NK-92 treated with Interleukin-12 subunit alpha and Interleukin-12 subunit beta, amount 100 ng/mL, for 24 hours (cell line): ENCODE measurements around the gene UBE2J2.
A peak's percentile ranks its signal among the peaks of the same experiment; 100 is the strongest.

Source experiments
- DNase-seq: peaks from one replicate; lab custom pipeline; 2025; lab: John Stamatoyannopoulos, UW

Gene UBE2J2

DNA sequence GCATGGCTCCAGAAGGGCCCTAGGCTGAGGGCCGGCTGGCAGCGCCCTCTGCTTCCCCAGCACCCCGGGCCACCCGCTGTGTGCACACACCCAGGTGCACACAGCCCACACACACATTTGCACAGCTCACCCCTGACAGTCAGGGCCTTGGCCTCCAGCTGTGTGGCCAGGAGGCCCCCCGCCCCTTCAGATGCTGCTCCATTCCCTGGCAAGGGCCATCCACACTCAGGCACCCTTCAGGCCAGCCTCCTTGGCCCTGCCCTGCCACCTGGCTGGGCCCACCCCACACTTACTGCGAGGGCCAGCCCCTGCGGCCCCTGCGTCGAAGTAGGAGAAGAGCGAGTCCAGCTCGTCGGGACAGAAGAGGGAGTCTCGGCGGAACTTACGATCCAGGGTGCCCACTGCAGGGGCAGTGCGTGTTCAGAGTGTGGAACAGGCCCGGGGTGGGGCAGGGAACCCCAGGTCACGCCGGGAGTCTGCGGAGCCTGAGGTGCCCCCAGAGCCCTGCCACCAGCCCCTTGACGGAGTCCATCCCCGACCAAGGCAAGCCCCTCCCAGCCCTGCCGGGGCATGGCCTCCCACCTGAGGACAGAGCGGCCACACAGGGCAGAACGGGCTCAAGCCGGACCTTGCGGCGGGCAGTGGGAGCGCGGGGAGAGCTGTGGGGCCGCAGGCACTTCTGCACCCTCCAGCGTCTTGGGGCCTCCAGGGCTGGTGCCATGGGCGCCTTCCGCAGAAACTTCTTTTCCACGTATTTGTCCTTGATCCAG lies 21.7 kb upstream of the UBE2J2 start:
- no peak for DNase-seq

DNA sequence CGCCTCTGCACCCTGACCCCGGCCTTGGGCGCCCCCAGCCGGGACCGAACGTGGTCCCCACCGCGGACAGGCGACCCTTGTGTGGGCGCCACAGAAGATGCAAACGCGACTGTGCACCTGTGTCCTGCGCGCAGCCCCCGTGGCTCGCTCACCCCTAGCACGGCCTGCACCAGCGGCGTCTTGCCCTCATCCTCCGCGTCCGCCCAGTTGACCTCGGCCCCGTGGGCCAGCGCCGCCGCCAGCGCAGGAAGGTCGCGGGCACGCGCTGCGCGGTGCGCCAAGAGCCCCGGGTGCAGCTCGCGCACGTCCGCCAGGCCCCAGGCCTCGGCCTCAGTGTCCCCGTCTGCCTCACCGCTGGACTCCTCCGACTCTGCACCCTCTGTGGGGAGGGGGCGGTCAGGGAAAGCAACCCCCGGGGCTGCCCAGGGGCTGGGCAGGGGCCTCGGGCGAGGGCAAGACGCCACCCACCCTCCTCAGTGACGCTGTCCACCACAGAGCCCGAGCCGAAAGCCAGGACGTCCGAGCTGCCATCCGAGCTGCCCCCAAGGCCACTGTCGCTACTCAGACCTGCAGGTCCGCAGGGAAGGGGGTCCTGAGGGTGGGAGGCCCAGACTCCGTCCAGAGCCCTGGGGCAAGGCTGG lies 20.7 kb upstream of the UBE2J2 start:
- DNase-seq: no peak

DNA sequence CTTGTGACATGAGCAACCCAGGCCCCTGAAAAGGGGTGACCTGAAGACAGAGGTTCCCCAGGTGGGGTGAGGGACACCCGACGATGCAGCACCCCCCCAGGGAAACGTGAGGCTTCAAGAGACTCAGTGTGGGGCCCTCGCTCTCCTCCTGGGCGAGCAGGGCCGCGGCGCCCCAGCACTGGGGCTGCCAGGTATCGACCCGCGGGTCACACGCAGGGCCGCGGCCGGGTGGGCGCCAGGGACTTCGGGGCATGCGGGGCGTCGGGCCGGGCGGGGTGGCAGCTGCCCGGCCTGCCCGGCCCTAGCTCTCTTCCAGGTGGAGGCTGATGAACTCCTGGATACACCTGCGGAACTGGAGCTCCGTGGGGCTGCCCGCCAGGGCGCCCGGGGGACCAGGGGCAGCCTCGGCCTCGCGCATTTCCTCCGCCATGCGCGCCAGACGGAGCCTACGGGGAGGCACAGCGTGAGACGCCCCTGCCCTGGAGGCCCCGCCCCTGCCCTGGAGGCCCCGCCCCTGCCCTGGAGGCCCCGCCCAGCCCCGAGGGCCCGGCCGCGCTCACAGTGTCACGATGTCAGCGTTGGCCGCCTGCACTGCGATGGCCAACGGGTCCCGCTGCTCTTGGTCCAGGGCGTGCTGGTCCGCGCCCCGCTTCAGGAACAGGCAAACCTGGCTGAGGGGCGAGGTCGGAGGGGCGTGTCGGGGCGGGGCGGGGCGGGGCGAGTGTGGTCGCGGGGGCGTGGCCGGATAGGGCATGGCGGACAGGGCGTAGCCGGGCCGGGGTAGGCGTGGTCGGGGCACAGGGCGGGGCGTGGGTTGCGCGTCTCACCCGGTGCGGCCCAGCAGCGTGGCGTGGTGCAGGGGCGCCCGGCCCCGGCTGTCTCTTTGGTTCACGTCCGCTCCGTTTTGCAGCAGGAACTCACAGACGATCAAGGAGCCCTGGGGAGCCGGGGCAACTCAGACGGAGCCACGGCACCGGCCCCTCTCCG lies 19.9 kb upstream of the UBE2J2 start:
- DNase-seq: no peak

DNA sequence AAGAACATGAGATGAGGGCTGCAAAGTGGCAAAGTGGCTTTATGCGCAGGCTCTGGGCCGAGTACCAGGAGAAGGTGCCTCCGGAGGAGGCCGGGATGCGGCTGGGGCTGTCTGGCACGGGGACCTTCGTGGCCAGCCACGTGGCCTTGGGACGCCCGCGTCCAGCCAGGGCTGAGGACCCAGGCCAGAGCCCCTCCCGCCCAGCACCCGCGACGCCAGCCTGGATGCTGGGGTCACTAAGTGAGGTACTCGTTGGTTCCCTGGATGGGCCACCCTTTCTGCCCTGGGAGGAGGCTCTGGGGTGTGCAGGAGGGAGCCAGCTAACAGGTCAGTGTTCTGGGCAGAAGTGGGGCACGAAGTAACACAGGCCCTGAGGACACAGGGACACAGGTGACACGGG lies 19.2 kb upstream of the UBE2J2 start:
- DNase-seq: no peak

DNA sequence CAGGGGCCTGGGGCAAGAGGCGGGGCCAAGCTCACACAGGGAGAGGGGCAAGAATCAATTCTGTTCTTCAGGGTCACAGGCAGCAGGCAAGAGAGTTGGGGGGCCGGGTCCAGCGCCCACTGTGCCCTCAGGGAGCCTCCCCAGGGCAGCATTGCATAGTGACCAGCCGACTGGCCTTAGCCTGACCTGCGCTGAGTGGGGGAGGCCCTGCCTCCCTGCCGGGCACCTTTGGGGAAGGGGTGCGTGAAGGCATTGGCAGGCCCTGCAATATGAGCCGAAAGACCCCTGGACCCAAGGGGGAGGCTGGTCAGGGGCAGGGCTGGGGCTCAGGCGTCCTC lies 18.8 kb upstream of the UBE2J2 start:
- no peak for DNase-seq

DNA sequence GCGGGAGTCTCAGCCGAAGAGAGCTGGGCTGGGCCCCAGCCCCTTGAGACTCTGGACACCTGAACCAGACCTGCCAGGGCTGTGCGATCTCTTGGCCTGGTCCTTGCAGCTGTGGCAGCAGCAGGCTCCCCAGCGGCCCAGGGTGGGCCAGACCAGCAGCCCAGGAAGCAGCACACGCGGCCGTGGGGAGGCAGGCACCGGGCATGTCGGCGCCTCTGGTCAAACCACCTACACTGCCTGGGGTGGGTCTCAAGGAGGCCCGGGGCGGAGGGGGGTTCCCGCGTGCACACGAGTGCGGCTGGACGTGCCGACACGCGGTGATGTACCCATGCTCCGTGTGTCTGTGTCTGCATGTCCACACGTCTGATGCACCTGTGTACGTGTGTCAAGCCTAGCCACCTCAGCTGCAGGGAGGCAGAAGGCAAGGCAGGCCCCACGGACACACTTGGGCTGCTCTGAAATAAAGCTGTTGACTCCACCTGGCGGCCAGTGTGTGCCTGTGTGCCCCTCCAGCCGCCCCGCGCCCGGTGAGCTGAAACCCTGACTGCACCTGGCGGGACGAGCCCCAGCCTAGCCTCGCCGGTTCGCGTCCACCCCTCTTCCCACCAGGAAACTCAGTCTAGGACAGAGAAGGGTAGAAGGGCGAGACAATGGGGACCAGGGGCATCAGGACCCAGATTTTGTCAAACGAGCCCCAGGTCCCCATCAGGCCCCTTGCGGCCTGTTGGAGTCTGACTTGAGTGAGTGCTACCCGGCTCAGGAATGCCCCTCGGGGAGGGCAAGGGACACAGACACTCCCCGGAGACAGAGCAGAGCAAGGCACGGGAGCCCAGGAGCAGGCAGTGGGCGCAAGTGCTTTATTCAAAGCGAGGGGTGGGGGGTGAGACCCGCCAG lies 18.1 kb upstream of the UBE2J2 start:
- DNase-seq: no peak

DNA sequence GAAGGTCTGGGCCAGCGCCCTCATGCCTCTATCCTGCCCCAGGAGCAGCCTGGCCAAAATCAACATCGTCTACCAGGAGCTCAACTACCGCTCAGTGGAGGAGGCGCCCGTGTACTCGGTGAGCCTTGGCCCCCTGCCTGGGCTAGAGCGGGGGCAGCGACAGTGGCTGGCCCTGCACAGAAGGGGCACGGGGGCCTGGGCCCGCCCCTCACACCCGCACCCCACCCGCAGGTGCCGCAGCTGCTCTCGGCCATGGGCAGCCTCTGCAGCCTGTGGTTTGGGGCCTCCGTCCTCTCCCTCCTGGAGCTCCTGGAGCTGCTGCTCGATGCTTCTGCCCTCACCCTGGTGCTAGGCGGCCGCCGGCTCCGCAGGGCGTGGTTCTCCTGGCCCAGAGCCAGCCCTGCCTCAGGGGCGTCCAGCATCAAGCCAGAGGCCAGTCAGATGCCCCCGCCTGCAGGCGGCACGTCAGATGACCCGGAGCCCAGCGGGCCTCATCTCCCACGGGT lies 17.4 kb upstream of the UBE2J2 start:
- DNase-seq: no peak

DNA sequence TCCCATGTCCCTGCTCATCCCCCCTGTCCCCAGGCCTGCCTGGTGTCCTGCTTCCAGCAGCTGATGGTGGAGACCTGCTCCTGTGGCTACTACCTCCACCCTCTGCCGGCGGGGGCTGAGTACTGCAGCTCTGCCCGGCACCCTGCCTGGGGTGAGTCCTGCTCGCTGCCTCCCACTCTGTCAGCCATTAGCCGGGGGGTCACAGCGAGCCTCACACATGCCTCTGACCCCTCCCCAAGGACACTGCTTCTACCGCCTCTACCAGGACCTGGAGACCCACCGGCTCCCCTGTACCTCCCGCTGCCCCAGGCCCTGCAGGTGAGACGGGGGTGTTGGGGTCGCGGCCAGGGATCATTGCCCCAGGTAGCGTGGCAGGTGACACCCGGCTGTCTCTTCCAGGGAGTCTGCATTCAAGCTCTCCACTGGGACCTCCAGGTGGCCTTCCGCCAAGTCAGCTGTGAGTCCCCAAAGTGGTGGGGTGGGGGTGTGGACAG lies 16.6 kb upstream of the UBE2J2 start:
- peak; percentile 27 for DNase-seq

DNA sequence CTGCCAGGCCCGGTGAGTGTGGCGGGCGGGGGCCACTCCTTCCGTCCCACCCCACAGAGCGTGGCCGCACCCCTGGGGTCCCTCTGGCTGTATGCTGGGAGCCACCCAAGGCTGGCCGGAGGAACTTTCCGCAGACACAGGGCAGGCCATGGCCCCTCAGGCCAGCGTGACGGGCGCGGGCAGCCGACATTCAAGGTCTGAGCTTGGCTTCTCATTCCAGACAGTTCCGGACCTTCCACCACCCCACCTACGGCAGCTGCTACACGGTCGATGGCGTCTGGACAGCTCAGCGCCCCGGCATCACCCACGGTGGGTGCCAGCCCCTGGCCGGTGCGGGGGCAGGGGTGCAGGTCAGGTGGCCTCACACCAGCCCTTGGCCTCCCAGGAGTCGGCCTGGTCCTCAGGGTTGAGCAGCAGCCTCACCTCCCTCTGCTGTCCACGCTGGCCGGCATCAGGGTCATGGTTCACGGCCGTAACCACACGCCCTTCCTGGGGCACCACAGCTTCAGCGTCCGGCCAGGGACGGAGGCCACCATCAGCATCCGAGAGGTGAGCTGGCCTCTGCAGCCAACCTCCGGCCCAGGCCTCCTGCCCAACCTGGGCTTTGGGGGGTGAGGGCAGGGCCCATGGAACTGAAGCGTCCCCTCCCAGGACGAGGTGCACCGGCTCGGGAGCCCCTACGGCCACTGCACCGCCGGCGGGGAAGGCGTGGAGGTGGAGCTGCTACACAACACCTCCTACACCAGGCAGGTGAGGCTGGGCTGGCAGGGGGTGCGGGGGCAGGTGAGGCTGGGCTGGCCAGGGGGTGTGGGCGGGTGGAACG lies 13.8 kb upstream of the UBE2J2 start:
- no peak for DNase-seq

DNA sequence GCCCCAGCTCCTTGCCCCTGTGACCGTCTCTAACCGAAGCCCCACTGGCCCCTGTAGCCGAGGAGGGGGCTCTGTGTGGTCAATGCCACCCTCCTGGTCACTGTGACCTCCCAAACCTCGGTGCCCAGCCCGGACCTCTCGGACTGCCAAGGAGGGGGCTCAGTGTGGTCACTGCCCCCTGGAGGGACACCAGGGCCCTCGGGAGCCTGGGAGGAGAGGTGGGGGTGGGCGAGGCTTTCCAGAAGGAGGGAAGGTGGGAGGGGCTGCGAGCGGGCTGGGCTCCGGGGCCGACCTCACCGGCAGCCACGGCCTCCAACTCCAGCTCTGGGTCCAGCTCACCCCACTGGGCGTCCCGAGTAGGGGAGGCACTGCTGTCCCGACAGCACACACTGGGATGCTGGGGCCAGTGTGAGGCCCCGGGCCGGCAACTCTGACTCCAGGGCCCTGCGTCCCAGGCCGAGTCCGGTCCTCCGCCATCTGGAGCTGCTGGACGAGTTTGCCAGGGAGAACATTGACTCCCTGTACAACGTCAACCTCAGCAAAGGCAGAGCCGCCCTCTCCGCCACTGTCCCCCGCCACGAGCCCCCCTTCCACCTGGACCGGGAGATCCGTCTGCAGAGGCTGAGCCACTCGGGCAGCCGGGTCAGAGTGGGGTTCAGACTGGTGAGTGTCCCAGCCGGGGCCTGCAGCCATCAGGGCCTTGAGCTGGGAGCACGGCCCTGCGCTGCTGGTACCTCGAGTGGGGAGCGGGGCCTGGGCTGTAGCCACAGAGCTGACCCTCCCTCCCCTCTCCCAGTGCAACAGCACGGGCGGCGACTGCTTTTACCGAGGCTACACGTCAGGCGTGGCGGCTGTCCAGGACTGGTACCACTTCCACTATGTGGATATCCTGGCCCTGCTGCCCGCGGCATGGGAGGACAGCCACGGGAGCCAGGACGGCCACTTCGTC lies 12.9 kb upstream of the UBE2J2 start:
- DNase-seq: no peak

DNA sequence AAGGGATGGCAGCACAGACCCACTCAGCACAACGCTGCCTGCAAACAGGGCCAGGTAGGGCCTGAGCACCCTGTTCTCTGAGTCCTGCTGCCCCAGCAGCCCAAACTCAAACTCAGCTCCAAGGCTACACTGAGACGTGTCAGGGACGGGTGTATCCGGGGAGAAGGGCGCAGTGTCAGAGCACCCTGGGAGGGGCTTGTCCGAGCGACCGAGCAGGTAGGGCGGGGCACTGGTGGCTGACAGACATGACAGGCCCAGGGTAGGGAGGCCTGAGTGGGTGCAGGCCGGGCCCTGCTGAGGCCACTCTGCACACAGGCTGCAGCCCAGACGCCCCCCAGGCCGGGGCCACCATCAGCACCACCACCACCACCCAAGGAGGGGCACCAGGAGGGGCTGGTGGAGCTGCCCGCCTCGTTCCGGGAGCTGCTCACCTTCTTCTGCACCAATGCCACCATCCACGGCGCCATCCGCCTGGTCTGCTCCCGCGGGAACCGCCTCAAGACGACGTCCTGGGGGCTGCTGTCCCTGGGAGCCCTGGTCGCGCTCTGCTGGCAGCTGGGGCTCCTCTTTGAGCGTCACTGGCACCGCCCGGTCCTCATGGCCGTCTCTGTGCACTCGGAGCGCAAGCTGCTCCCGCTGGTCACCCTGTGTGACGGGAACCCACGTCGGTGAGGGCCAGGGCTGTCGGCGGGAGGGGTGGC lies 12.1 kb upstream of the UBE2J2 start:
- DNase-seq: no peak

DNA sequence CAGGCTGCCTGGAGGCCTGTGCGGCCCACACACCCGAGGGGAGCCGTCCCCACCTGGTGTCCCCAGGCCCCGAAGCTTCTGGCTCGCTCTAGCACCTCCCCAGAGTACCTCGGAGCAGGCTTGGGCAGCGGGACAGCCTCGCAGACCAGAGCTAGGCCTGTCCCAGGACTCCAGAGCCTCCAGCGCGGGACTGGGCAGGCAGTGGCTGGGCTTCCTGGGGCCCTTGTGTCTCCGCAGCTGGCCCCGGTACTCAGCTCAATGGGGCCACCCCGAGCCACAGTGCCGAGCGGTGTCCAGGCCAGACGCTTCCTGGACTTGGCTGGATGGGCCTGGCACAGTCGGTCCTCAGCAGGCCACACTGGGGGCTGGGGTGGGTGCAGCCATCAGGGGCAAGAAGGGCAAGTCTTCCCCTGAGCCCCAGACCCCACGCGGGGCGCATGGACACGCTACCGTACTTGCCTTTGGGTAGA lies 11.5 kb upstream of the UBE2J2 start:
- no peak for DNase-seq

DNA sequence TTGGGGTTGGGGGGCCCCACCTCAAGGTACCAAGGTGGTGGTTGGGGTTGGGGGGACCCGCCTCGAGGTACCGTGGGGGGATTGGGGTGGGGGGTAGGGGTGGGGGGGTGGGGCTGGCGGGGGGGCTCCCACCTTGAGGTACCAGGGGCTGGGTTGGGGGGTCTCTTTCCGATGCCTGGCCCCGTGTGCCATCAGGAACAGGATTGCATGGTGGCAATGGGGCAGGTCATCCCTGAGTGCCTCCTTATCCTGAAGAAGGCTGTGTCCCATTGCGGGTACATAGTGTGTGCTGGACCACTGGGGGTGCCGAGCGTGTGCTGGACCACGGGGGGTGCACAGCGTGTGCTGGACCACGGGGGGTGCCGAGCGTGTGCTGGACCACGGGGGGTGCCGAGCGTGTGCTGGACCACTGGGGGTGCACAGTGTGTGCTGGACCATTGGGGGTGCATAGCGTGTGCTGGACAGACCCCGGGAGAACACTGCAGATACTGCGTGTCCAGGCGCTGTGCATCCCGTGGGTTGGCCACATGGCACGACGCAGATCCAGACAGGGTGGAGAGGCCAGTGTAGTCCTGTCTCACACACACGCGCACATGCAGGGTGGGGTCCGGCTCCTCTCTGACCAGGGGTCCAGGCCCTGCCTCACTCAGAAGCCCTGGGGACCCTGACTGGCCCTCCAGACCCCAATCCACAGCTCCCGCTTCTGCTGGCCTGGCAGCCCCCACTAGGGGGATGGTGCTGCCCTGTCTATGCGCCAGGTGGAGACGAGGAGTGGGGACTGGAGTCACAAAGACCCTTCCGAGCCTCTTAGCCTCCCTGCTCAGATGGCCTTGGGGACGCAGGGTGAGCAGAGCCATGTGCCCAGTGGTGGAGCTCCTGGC lies 10.8 kb upstream of the UBE2J2 start:
- DNase-seq: no peak

DNA sequence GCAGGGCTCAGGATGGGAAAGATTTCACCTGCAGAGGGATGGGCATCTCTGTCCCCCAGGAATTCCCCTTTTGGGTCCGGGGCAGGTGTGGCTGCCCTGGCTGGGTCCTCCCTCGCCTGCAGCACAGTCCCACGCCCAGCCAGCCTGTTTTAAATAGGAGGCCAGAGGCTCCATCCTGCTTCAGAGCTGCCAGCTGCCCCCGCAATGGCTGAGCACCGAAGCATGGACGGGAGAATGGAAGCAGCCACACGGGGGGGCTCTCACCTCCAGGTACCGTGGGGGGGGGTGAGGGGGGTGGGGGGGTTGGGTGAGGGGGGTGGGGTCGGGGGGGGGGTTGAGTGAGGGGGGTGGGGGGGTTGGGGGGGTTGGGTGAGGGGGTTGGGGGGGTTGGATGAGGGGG lies 10.2 kb upstream of the UBE2J2 start:
- DNase-seq: no peak

DNA sequence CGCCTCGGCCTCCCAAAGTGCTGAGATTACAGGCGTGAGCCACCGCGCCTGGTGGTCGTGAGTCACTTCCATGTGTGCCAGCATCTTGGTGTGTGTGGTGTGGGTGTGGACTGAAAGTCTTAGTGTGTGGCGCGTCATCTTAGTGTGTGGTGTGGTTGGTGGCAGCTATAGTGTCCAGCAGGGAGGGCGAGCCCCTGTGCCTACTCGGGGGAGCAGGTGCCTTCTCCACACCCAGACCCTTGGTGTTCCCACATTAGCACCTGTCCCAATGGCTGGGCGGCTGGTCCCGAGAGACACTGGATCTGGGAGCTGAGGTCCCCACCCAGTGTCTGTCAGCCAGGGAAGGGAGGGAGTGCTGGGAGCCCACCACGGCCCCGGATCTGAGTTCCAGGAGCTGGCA lies 9.3 kb upstream of the UBE2J2 start:
- DNase-seq: no peak

DNA sequence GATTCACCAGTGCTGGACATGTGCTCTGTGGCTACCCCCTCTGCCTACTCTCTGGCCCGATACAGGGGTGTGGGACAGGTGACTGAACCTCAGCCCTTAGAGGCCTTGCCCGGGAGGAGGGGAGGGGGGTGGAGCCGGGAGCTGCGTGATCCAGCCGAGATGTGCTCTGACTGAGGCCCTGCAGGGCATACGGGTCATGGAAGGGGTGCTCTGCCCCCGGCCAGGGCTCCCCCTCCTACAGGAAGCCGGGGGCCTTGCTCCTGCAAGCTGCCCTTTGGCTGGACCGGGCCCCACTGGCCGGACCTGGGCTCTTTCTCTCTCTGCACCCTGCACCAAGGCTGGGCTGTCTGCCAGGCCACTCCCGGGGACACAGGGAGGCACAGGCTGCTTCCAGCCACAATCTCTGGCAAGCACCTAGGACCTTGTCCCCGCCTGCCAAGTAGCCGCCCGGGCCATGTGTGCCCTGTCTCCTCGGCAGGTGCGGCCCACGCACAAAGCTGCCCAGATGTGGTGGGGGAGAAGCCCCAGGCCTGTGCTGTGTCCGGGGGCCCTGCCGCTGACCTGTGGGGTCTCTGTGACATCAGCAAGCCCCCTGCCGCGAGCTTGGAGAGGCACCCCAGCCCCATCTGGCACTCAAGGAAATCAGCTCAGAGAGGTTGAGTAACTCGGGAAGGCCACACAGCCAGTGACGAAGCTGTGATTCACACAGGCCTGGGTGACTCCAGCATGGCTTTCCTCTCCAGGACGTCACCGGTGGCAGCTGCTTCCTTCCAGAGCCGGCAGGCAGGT lies 8.1 kb upstream of the UBE2J2 start:
- no peak for DNase-seq
